Vagina (tissue), 2 donors: ENCODE data around the gene APBB1. TPM values are rescaled to one million over a fixed set of nuclear protein-coding genes. Genes with fewer than 3 reads are reported as not detected.
A peak's percentile ranks its signal among the peaks of the same experiment; 100 is the strongest.

Experiments
- DNase-seq, 2 donors: peaks; one replicate each; pipeline ENCODE4 v3.0.0-alpha.2; 2017; ENCODE audit errors: extremely low spot score in 2 of 2
- H3K27ac ChIP-seq: fragments of 200-600 bp; sonication (generic); one replicate; pipeline ENCODE4 v1.5.1; 2019
- H3K27me3 ChIP-seq: fragments of 200-600 bp; sonication (generic); one replicate; pipeline ENCODE4 v1.5.1; 2019
- H3K36me3 ChIP-seq, 2 donors: fragments of 200-600 bp; sonication (generic); one replicate each; pipeline ENCODE4 v1.5.1; 2017 to 2019
- H3K4me1 ChIP-seq: fragments of 200-600 bp; sonication (generic); one replicate; pipeline ENCODE4 v1.5.1; 2019
- H3K4me3 ChIP-seq, 2 donors: fragments of 200-600 bp; sonication (generic); 1 replicate in 1 of 2; 2 replicates in 1 of 2; pipeline ENCODE4 v1.5.1; 2016 to 2019
- H3K9me3 ChIP-seq: fragments of 200-600 bp; sonication (generic); one replicate; pipeline ENCODE4 v1.5.1; 2019
- CTCF ChIP-seq, 3 experiments: fragments of 450-650 bp in 2 of 3; fragments of 200-600 bp in 1 of 3; sonication (generic) in 1 of 3; IDR thresholded peaks; one replicate each; pipeline ENCODE4 v1.5.1; 2017 to 2019; ENCODE audit warnings: antibody characterized with exemption in 3 of 3, mild to moderate bottlenecking in 2 of 3, moderate library complexity in 2 of 3
- POLR2A ChIP-seq, 2 donors: fragments of 450-650 bp; IDR thresholded peaks; one replicate each; pipeline ENCODE4 v1.6.1; 2017; ENCODE audit warnings: antibody characterized with exemption in 2 of 2, mild to moderate bottlenecking in 2 of 2, moderate library complexity in 2 of 2
- POLR2AphosphoS5 ChIP-seq, 2 donors: sonication (generic); formaldehyde crosslinking; IDR thresholded peaks; one replicate each; pipeline ENCODE4 v1.9.0; 2017; ENCODE audit warnings: antibody characterized with exemption in 2 of 2, mild to moderate bottlenecking in 2 of 2, low read depth in 1 of 2; ENCODE audit not compliant: insufficient read depth in 1 of 2
- intact Hi-C: fragments of 100-400 bp; cut with DNase I; formaldehyde crosslinking; loops from one replicate; pipeline ENCODE4 v1.15.1; 2023
- total RNA-seq: library from RNA; depleted of rRNA; stranded (reverse); fragments of >200 nt; gene quantifications from one replicate; pipeline ENCODE4 v1.2.3, GENCODE V29; 2016

APBB1 gene
- total RNA-seq, 1 donor from 2014 or later, result 59.7 TPM

GRCh38 chr11:6362185-6362872 is 56.6 kb downstream of the APBB1 start:
- Histone ChIP-seq H3K36me3 (no peaks in the 10 kb centered on the region), H3K9me3 (no peaks in the 10 kb centered on the region), H3K4me1 (peaks cover 8% of the 10 kb centered on the region), H3K4me3 (no peak overlapping the region), H3K27me3 (no peaks in the 10 kb centered on the region), H3K27ac (no peak overlapping the region)
- intact Hi-C loops, result loop anchor here (5.0 kb wide), 1 partner anchor 340 kb away; no protein-coding TSS in a partner anchor
- DNase-seq, result no peak
- TF ChIP-seq CTCF (IDR thresholded peaks at IDR 0.05) (no peak), POLR2AphosphoS5 (IDR thresholded peaks at IDR 0.05; ENCODE audit: insufficient read depth in 1 of 2, low read depth in 1 of 2) (no peak), POLR2A (IDR thresholded peaks at IDR 0.05) (no peak)

GRCh38 chr11:6360183-6360582 is 58.7 kb downstream of the APBB1 start:
- H3K4me1 ChIP-seq, result peaks cover 20% of the 10 kb centered on the region
- DNase-seq, result no peak
- H3K4me3 ChIP-seq, result no peak overlapping the region
- H3K36me3 ChIP-seq, result no peaks in the 10 kb centered on the region
- no peaks in the 10 kb centered on the region for H3K9me3 ChIP-seq
- H3K27me3 ChIP-seq, result no peaks in the 10 kb centered on the region
- intact Hi-C loops, result loop anchor here (5.0 kb wide), 1 partner anchor 338 kb away; no protein-coding TSS in a partner anchor
- H3K27ac ChIP-seq, result no peak overlapping the region
- TF ChIP-seq POLR2AphosphoS5 (IDR thresholded peaks at IDR 0.05; ENCODE audit: insufficient read depth in 1 of 2, low read depth in 1 of 2) (no peak), CTCF (IDR thresholded peaks at IDR 0.05) (no peak), POLR2A (IDR thresholded peaks at IDR 0.05) (no peak)

GRCh38 chr11:6357222-6357621 is 61.7 kb downstream of the APBB1 start:
- H3K4me1 ChIP-seq, result peaks cover 20% of the 10 kb centered on the region
- intact Hi-C loops, result loop anchor here (5.0 to 10.0 kb wide), 2 partner anchors 35 to 112 kb away; partner anchors contain the start of gene CAVIN3
- no peaks in the 10 kb centered on the region for H3K36me3 ChIP-seq
- H3K27ac ChIP-seq, result peak overlapping the region; percentile 74
- no peak overlapping the region for H3K4me3 ChIP-seq
- H3K27me3 ChIP-seq, result no peaks in the 10 kb centered on the region
- TF ChIP-seq CTCF (IDR thresholded peaks at IDR 0.05) (no peak), POLR2AphosphoS5 (IDR thresholded peaks at IDR 0.05; ENCODE audit: insufficient read depth in 1 of 2, low read depth in 1 of 2) (peak in 1 of 2 donors; percentile 35), POLR2A (IDR thresholded peaks at IDR 0.05) (no peak)
- no peak for DNase-seq
- no peaks in the 10 kb centered on the region for H3K9me3 ChIP-seq

- intact Hi-C loops, result loop anchor here (5.0 to 10.0 kb wide), 2 partner anchors 34 to 112 kb away; partner anchors contain the start of gene CAVIN3
Measured at GRCh38 chr11:6356503-6357055, 62.3 kb downstream of the APBB1 start.

More at GRCh38 chr11:6356503-6357055, 62.3 kb downstream of the APBB1 start:
- no peak for DNase-seq
- H3K36me3 ChIP-seq, result no peaks in the 10 kb centered on the region
- peaks cover 20% of the 10 kb centered on the region for H3K4me1 ChIP-seq
- no peak overlapping the region for H3K4me3 ChIP-seq
- peak overlapping the region; percentile 74 for H3K27ac ChIP-seq
- H3K27me3 ChIP-seq, result no peaks in the 10 kb centered on the region
- TF ChIP-seq POLR2AphosphoS5 (IDR thresholded peaks at IDR 0.05; ENCODE audit: insufficient read depth in 1 of 2, low read depth in 1 of 2), result no peak
- TF ChIP-seq CTCF (IDR thresholded peaks at IDR 0.05), result no peak
- no peak for TF ChIP-seq POLR2A (IDR thresholded peaks at IDR 0.05)
- H3K9me3 ChIP-seq, result no peaks in the 10 kb centered on the region
